ENCODE measurements around the gene HLA-DMA.

Gene HLA-DMA

DNA sequence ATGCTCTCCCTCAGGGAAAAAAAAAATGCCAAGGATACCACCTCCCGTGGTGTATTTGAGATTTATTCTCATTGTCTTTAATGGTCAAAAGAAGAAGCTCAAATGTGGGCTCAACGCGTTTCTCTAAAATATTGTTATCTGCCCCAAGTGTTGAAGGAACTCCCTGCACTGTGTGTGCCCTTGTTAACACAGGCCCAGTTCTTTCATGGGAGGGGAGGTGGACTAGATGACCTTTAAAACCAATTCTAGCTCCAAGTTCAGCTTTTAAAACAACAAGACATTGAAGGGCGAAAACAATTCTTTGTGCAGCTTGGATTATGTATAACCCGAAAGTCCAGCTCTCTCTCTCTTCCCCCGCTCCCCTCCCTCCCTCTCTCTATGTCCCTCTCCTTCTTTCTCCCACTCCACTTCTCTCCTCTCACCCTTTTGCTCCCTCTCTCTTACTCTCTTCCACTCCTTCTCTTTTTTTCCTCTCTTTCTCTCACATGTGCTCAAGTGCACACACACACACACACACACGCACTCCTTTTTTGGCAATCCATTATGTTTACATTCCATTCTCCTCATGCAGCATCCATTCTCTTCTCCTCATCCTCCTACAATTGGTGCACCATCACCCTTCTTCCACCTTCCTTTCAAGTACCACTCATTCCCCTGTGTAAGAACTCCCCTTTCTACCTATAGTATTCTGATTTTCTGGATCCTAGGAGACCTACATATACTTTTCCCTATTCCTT lies 20.6 kb downstream of the HLA-DMA start:
- no peak for DNase-seq (ENCODE audit: low spot score)

DNA sequence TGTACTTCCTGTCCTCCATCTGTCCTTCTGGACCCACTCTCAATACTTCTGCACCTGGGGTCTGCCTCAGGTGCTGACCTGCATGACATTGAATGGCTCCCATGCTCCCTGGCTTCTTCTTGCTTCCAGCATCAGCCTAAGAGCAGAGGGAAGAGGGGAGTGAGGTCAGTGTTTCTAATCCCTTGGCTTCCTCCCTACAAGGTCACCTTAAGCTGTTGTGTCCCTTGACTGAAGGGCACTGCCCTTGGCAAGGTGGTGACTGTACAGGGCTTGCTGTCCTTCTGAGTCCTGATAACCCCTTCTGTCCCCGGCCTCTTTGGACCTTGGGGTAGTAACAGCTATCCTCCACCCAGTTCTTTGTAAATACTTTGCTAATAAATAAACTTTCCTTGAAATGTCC lies 21.7 kb downstream of the HLA-DMA start:
- DNase-seq (ENCODE audit: low spot score): no peak

DNA sequence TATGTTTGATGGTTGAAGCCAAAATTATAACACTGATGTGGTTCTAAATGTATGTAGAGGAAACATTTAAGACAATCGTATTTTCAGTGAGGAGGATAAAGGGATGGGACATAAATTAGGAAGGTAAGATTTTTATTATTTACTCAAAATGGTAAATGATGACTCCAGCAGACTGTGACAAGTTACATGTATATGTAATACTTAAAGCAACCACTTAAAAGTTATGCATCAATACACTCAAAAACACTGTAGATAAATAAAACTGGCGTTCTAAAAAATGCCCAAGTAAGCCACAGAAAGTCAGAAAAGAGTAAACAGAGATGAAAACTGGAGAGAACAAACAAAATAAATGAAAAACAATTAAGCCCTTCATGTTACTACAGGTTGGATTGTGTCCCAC lies 30.8 kb downstream of the HLA-DMA start:
- no peak for DNase-seq (ENCODE audit: low spot score)

DNA sequence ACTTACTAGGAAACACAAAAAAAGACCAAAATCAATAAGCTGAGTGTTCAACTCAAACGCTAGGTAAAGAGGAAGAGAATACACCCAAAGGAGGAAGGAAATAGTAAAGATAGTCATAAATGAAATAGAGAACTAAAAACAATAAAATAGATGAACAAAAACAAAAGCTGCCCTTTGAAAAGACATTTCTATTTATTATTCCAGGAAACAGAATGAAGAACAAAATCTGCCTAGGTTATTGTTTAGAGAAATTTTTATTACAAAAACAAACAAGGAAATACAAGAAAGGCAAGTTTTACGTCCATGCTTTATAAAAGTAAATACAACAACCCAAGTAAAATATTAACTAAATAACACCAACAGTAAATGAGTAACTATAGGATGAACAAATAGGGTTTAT lies 32.2 kb downstream of the HLA-DMA start:
- DNase-seq (ENCODE audit: low spot score): no peak

DNA sequence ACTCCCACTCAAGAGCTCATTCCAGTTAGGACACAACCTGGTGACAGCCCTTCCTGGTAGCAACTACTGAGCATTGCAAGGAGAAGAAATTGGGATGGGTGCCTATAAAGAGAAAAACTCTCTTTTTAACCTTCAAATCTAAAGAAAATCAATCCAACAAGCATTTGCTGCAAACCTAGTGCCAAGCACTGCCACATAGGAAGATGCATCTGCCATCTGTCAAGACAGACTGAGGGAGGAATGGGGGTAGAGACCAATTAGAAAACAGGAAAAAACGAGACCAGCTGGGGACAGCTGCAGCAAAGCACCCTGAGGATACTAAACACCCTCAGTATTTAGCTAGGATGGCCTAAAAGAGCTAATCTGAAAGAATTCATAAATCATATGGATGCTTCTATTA lies 39.9 kb downstream of the HLA-DMA start:
- no peak for DNase-seq (ENCODE audit: low spot score)

DNA sequence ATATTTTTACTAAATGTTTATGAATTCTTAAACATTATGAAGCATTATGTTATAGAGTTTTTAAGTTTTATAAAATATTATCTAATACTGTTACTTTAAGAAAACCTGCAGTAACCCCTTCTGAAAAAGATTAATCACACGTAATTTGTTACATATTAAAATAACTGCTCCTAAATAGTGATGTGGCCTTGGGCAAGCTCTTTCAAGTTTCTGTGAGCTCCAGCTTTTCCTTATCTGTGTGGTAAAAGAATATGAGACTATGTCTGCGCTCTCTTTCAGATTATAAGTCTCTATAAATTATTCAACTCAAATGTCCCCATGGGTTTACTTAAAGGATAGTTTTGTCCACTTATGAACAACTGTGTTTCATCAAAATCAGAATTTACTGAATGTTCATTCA lies 44.0 kb downstream of the HLA-DMA start:
- no peak for DNase-seq (ENCODE audit: low spot score)

DNA sequence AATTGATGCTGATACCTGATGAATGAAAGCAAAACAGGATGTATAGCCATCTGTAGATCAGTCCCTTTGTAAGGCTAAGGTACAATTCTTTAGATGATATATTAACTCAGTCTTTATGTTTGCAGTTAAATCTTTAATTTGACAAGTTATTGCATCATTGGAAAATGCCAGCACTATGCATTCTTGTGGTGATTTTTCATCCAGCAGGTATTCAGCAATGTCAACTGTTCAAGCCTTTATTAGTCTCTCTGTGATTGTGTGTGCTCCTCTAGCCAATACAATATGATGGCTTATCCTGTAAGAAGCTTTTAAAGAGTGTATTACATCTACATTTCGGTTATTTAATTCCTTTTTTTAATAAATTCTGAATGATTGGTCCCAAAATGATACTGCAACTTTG lies 46.4 kb downstream of the HLA-DMA start:
- DNase-seq (ENCODE audit: low spot score): no peak

DNA sequence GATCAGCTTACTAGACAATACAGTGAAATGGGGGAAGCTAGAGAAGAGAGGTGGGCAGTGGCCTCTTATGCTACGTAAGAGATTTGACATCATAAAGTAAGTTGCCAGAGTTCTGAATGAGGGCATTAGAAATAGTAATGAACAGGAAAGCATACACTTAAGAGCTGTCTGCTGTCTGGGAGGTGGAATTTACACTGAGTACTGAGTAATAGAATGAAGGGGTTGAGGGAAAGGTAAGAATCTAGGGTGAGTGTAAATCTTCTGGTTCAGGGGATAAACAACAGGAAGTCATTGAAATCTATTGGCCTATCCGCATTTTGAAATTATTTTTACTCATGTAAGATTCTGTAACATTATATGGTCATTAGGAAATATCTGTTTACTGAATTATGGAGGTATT lies 47.8 kb downstream of the HLA-DMA start:
- no peak for DNase-seq (ENCODE audit: low spot score)

DNA sequence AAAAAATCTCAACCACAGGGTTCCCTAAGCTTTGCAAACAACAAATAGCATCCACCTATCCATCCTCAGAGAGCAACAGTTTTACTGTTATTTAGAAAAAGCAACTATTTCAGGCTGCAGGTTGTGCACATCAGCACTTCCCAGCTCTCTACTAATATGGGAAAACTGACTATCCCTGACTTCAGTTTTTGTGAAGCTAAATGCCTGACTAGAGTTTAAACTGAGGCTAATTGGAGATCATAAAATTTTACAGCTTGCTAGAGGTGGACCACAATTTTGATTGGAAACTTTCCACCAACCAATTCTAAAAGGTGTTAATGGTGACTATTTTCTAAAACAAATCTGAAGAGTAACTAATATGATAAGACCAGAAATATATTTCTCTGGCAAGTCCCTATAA lies 48.9 kb downstream of the HLA-DMA start:
- DNase-seq (ENCODE audit: low spot score): no peak

All from hematopoietic multipotent progenitor cell treated with erythropoietin and hydrocortisone succinate and interleukin-3 and kit ligand, for 15 days (in vitro differentiated cells).